ENCODE measurements around the gene C1RL.

The C1RL gene

DNA sequence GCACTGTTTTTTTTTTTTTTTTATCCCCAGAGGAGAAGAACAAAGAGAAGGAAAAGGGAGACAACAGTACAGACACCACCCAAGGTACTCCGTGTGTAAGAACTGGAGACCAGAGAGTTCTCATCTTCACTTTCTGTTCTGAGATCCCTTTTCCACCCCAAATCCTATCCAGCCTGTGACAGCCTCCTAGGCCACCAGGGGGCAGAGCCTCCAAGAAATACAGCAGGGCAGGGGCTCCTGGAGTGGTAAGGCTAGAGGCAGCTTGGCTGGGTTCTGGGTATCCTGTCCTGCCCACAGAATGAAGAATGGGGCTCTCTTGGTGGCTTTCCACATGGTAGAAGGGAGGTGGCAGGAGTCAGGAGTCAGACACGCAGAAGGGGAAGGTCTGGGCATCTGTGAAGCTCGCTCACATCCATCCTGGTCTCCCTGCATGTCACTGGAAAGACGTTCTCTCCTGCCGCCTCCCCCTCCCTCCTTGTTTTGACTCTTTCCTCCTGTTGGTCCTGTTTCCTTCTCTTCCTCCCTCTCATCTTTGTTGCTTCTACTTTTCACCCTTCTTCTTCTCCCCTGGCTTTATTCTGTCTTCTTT, 33.1 kb upstream of the C1RL start:
- H3K4me3 ChIP-seq (ENCODE audit: low read depth, low read length): no peak overlapping the region
- POLR2A ChIA-PET: no interaction called here
- no peak for DNase-seq (ENCODE audit: low read depth, low spot score)
- CTCF ChIA-PET: interaction anchor here (0.7 to 8.2 kb wide), 19 partner anchors 9 to 499 kb away, joined by 3 to 151 read pairs (median 5); partner anchors contain the start of genes C1RL, C1S, CLSTN3 and PEX5
- TF ChIP-seq, protein P1, sequence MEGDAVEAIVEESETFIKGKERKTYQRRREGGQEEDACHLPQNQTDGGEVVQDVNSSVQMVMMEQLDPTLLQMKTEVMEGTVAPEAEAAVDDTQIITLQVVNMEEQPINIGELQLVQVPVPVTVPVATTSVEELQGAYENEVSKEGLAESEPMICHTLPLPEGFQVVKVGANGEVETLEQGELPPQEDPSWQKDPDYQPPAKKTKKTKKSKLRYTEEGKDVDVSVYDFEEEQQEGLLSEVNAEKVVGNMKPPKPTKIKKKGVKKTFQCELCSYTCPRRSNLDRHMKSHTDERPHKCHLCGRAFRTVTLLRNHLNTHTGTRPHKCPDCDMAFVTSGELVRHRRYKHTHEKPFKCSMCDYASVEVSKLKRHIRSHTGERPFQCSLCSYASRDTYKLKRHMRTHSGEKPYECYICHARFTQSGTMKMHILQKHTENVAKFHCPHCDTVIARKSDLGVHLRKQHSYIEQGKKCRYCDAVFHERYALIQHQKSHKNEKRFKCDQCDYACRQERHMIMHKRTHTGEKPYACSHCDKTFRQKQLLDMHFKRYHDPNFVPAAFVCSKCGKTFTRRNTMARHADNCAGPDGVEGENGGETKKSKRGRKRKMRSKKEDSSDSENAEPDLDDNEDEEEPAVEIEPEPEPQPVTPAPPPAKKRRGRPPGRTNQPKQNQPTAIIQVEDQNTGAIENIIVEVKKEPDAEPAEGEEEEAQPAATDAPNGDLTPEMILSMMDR (IDR thresholded peaks at IDR 0.05; ENCODE audit: insufficient read depth, low read length, missing control alignments): peak; percentile 82

DNA sequence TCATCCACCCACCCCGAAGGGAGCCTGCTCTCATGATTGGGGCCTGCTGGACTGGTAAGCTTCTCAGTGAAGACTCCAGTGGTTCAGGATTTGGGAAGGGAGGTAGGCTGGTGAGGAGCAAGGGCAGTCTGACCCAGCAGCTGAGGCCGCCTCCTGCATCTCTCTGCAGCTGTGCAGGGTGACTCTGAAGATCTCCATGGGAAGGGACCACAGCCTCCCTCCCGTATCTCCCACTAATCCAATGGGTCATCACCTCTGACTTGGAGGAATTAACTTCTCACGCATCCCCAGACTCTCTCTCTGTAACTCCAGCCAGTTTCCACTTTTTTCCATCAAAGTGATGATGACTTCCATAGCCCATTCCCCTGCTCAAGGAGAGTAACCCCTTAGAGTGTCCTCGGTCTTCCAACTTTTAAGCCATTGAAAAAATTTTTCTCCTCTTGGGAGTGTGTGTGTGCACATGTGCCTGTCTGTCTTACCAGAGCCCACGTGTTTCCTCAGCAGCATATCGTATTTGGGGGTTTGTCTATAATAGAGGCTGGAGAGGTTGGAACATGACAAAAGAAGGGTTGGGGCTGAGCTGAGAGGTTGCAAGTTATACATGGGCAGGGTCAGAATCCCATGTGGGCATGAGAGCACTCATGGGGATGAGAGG, 32.5 kb upstream of the C1RL start:
- TF ChIP-seq, protein P1 (IDR thresholded peaks at IDR 0.05; ENCODE audit: insufficient read depth, low read length, missing control alignments): no peak
- DNase-seq (ENCODE audit: low read depth, low spot score): no peak
- ChIA-PET CTCF (interaction anchor here (0.7 to 8.2 kb wide), 23 partner anchors 8 to 499 kb away, joined by 3 to 151 read pairs (median 5); partner anchors contain the start of genes C1RL, C1S, CLSTN3 and PEX5), POLR2A (no interaction called here)
- no peak overlapping the region for H3K4me3 ChIP-seq (ENCODE audit: low read depth, low read length)

DNA sequence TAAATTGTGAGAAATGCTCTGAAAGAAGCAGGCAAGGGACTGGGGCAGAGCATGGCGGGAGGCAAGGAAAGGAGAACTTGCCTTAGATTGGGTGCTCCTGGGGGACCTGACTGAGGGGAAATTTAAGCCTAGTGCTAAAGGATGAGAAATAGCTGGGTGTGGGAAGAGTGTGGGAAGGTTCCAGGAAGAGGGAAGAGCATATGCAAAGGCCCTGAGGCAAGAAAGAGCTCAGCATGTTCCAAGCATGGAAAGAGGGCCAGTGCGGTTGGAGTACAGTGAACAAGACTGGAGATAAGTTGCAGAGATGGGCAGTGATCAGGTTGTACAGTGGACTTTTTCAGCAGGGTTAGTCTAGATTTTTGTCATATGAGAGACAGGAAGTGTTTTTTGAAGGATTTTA, 30.2 kb upstream of the C1RL start:
- ChIA-PET CTCF (interaction anchor here (0.9 to 8.2 kb wide), 4 partner anchors 24 to 322 kb away, joined by 3 to 100 read pairs (median 6); partner anchors contain the start of gene PEX5), POLR2A (no interaction called here)
- H3K4me3 ChIP-seq (ENCODE audit: low read depth, low read length): no peak overlapping the region
- DNase-seq (ENCODE audit: low read depth, low spot score): no peak
- TF ChIP-seq, protein P1 (IDR thresholded peaks at IDR 0.05; ENCODE audit: insufficient read depth, low read length, missing control alignments): no peak

DNA sequence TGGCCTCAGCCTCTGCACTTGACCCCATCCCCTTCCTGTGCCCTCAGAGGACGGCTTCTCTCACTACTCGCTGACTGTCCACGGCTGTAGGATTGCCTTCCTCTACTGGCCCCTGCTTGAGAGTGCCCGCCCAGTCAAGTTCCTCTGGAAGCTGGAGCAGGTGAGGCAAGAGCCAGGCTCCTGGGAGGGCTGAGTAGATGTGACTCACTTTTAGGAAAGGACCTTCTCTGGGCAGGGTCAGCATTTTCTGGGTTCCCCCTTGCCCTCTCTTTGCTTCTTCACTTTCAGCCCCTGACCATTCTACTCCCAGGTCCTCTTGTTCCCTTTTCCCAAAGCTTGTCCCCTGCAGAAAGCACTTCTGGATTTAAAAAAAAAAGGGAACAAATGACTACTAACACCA, 28.9 kb upstream of the C1RL start:
- CTCF ChIA-PET: interaction anchor here (0.7 to 1.0 kb wide), 3 partner anchors 10 to 120 kb away, joined by 3 to 4 read pairs (median 3); partner anchors contain the start of gene LPCAT3
- no peak for DNase-seq (ENCODE audit: low read depth, low spot score)
- no peak overlapping the region for H3K4me3 ChIP-seq (ENCODE audit: low read depth, low read length)
- POLR2A ChIA-PET: no interaction called here
- TF ChIP-seq, protein P1 (IDR thresholded peaks at IDR 0.05; ENCODE audit: insufficient read depth, low read length, missing control alignments): no peak

DNA sequence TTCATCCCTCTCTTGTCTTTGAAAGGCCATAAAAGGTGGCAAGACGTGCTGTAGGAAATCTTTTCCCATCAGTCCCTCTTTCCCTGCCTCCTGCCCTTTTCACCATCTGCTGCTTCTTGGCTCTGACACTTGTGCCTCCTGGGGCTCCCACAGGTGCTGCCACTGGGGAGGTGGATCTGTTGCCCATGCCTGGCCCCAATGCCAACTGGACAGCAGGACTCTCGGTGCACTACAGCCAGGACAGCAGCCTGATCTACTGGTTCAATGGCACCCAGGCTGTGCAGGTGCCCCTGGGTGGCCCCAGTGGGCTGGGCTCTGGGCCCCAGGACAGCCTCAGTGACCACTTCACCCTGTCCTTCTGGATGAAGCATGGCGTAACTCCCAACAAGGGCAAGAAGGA, 27.7 kb upstream of the C1RL start:
- POLR2A ChIA-PET: no interaction called here
- DNase-seq (ENCODE audit: low read depth, low spot score): no peak
- CTCF ChIA-PET: interaction anchor here (1.0 to 3.0 kb wide), 2 partner anchors 7 to 18 kb away, joined by 3 to 23 read pairs; no protein-coding TSS in a partner anchor
- TF ChIP-seq, protein P1 (IDR thresholded peaks at IDR 0.05; ENCODE audit: insufficient read depth, low read length, missing control alignments): no peak
- H3K4me3 ChIP-seq (ENCODE audit: low read depth, low read length): no peak overlapping the region

DNA sequence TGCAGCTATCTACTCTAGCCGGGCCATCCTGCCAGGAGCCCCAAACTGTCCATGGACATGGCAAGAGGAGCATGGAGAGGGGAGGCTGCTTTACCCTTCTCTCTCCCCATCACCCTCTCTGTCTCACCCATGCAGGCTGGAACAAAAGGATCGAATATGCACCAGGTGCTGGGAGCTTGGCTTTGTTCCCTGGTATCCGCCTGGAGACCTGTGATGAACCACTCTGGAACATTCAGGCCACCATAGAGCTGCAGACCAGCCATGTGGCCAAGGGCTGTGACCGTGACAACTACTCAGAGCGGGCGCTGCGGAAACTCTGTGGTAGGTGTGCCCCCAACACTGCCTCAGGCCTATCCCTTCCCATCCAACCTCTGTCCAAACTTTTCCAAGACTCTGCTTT, 27.1 kb upstream of the C1RL start:
- ChIA-PET CTCF (interaction anchor here (0.8 to 3.0 kb wide), 4 partner anchors 8 to 52 kb away, joined by 3 to 23 read pairs (median 4); no protein-coding TSS in a partner anchor), POLR2A (no interaction called here)
- DNase-seq (ENCODE audit: low read depth, low spot score): no peak
- TF ChIP-seq, protein P1 (IDR thresholded peaks at IDR 0.05; ENCODE audit: insufficient read depth, low read length, missing control alignments): no peak
- H3K4me3 ChIP-seq (ENCODE audit: low read depth, low read length): no peak overlapping the region
